IMR-90 (cell line): Measurements from ENCODE around the gene TEX36. TPM values are rescaled to one million over a fixed set of nuclear protein-coding genes. Genes with fewer than 3 reads are reported as not detected.

ENCODE experiments used
- ATAC-seq: fragments of 200-7000 bp; cut with Tn5 transposase; 2 replicates; pipeline ENCODE4 v1.9.1; 2020; ENCODE audit warnings: low read depth, mild to moderate bottlenecking, moderate library complexity
- BruUV-seq: library from RNA; stranded (reverse); fragments of 400-500 nt; replicated peaks from 2 replicates; lab custom pipeline; 2021; lab: Mats Ljungman, UMichigan
- CTCF ChIA-PET: fragments of 300-600 bp; formaldehyde crosslinking; extraction: SDS; loops from one replicate; lab custom pipeline; 2021; ENCODE audit warnings: antibody characterized with exemption; lab: Yijun Ruan, JAX
- POLR2A ChIA-PET: fragments of 300-600 bp; sonication (Branson Sonifier 250); formaldehyde crosslinking; loops from one replicate; lab custom pipeline; 2022; ENCODE audit warnings: antibody characterized with exemption; ENCODE audit not compliant: unreplicated experiment; lab: Charles Lee
- DNase-seq: peaks from one replicate; pipeline ENCODE4 v3.0.0; 2013
- H2AFZ ChIP-seq: replicated peaks from 2 replicates; pipeline ENCODE3; 2013; ENCODE audit warnings: low read length, mild to moderate bottlenecking; ENCODE audit not compliant: poor library complexity
- H2AK5ac ChIP-seq: 2 replicates; pipeline ENCODE4 v1.6.1; 2013; ENCODE audit warnings: low read depth, low read length, inconsistent platforms
- H2AK9ac ChIP-seq: replicated peaks from 2 replicates; pipeline ENCODE3; 2013; ENCODE audit warnings: mild to moderate bottlenecking, low read depth, low read length, moderate library complexity; ENCODE audit not compliant: poor library complexity
- H2BK120ac ChIP-seq: 2 replicates; pipeline ENCODE4 v1.6.1; 2013; ENCODE audit warnings: low read depth, low read length, inconsistent platforms
- H2BK15ac ChIP-seq: 3 replicates; pipeline ENCODE4 v1.6.1; 2013; ENCODE audit warnings: low read depth, low read length, inconsistent platforms
- H2BK20ac ChIP-seq: 2 replicates; pipeline ENCODE4 v1.6.1; 2013; ENCODE audit warnings: low read depth, mild to moderate bottlenecking, inconsistent platforms, low read length, moderate library complexity
- H2BK5ac ChIP-seq: 2 replicates; pipeline ENCODE4 v1.6.1; 2013; ENCODE audit warnings: mild to moderate bottlenecking, low read depth, low read length, inconsistent platforms; ENCODE audit not compliant: poor library complexity, severe bottlenecking
- H3K14ac ChIP-seq: replicated peaks from 2 replicates; pipeline ENCODE4 v1.6.1; 2013; ENCODE audit warnings: low read depth, low read length, inconsistent platforms
- H3K18ac ChIP-seq: 2 replicates; pipeline ENCODE4 v1.6.1; 2013; ENCODE audit warnings: low read depth, low read length, control low read depth
- H3K23ac ChIP-seq: 2 replicates; pipeline ENCODE4 v1.6.1; 2013; ENCODE audit warnings: low read depth, low read length, inconsistent platforms
- H3K27ac ChIP-seq: 2 replicates; pipeline ENCODE4 v1.5.1; 2013; ENCODE audit warnings: mild to moderate bottlenecking, control low read depth, low read length; ENCODE audit not compliant: insufficient read depth
- H3K27me3 ChIP-seq: 2 replicates; pipeline ENCODE4 v1.6.1; 2013; ENCODE audit warnings: low read length; ENCODE audit not compliant: control insufficient read depth, insufficient read depth
- H3K36me3 ChIP-seq: 2 replicates; pipeline ENCODE4 v1.6.1; 2013; ENCODE audit warnings: low read length, mixed read lengths; ENCODE audit not compliant: control insufficient read depth, insufficient read depth
- H3K4ac ChIP-seq: 2 replicates; pipeline ENCODE4 v1.6.1; 2013; ENCODE audit warnings: low read depth, low read length, inconsistent platforms
- H3K4me1 ChIP-seq: 2 replicates; pipeline ENCODE4 v1.6.1; 2013; ENCODE audit warnings: low read length, mixed read lengths; ENCODE audit not compliant: control insufficient read depth, insufficient read depth
- H3K4me2 ChIP-seq: 2 replicates; pipeline ENCODE4 v1.6.1; 2013; ENCODE audit warnings: low read depth, mild to moderate bottlenecking, control low read depth, low read length, moderate library complexity
- H3K4me3 ChIP-seq: 2 replicates; pipeline ENCODE4 v1.5.1; 2013; ENCODE audit warnings: low read depth, mild to moderate bottlenecking, control low read depth, low read length, moderate library complexity; ENCODE audit not compliant: insufficient read depth
- H3K56ac ChIP-seq: 2 replicates; pipeline ENCODE4 v1.6.1; 2013; ENCODE audit warnings: low read length, inconsistent platforms; ENCODE audit not compliant: insufficient read depth; ENCODE audit errors: extremely low read depth
- H3K79me1 ChIP-seq, 2 experiments: 2 replicates each; pipeline ENCODE4 v1.6.1; 2013; ENCODE audit warnings: low read length in 2 of 2, inconsistent platforms in 1 of 2, low read depth in 1 of 2
- H3K9ac ChIP-seq: 2 replicates; pipeline ENCODE4 v1.6.1; 2013; ENCODE audit warnings: low read depth, low read length, control low read depth
- H3K9me1 ChIP-seq: 2 replicates; pipeline ENCODE4 v1.6.1; 2013; ENCODE audit warnings: low read length, inconsistent platforms; ENCODE audit not compliant: insufficient read depth
- H3K9me3 ChIP-seq: 2 replicates; pipeline ENCODE4 v1.6.1; 2013; ENCODE audit warnings: low read length; ENCODE audit not compliant: control insufficient read depth, insufficient read depth
- H4K20me1 ChIP-seq: 2 replicates; pipeline ENCODE4 v1.6.1; 2013; ENCODE audit warnings: low read length, inconsistent platforms; ENCODE audit not compliant: insufficient read depth
- H4K5ac ChIP-seq: 2 replicates; pipeline ENCODE4 v1.6.1; 2013; ENCODE audit warnings: mild to moderate bottlenecking, low read depth, low read length, control low read depth
- H4K8ac ChIP-seq, 2 experiments: 2 replicates each; pipeline ENCODE4 v1.6.1; 2013; ENCODE audit warnings: low read depth in 2 of 2, low read length in 2 of 2, control low read depth in 1 of 2, inconsistent platforms in 1 of 2
- H4K91ac ChIP-seq: 2 replicates; pipeline ENCODE4 v1.6.1; 2013; ENCODE audit warnings: low read depth, low read length, inconsistent platforms; ENCODE audit not compliant: insufficient read depth
- CHD1 ChIP-seq: IDR thresholded peaks from 2 replicates; pipeline ENCODE4 v1.6.1; 2012; ENCODE audit warnings: low read depth, low read length, improper control_type of control experiment
- CTCF ChIP-seq: conservative IDR thresholded peaks from 2 replicates; pipeline ENCODE4 v1.5.1; 2012; ENCODE audit warnings: mild to moderate bottlenecking, low read depth, low read length, improper control_type of control experiment
- MAFK ChIP-seq: IDR thresholded peaks from 2 replicates; pipeline ENCODE4 v1.6.1; 2012; ENCODE audit warnings: low read depth, low read length, improper control_type of control experiment
- MAZ ChIP-seq: IDR thresholded peaks from 2 replicates; pipeline ENCODE4 v1.6.1; 2012; ENCODE audit warnings: low read depth, mild to moderate bottlenecking, low read length, improper control_type of control experiment, moderate library complexity, borderline replicate concordance
- NFE2L2 ChIP-seq: fragments of 150-350 bp; IDR thresholded peaks from 2 replicates; pipeline ENCODE4 v1.6.1; 2016; ENCODE audit warnings: low read depth, mild to moderate bottlenecking, low read length
- POLR2A ChIP-seq: IDR thresholded peaks from 2 replicates; pipeline ENCODE4 v1.6.1; 2012; ENCODE audit warnings: mild to moderate bottlenecking, low read depth, low read length
- RCOR1 ChIP-seq: IDR thresholded peaks from 2 replicates; pipeline ENCODE4 v1.6.1; 2012; ENCODE audit warnings: mild to moderate bottlenecking, low read length, improper control_type of control experiment; ENCODE audit not compliant: insufficient replicate concordance
- RFX5 ChIP-seq: IDR thresholded peaks from 2 replicates; pipeline ENCODE4 v1.8.0; 2012; ENCODE audit warnings: low read depth, mild to moderate bottlenecking, low read length, moderate library complexity
- SMC3 ChIP-seq: fragments of 150-350 bp; IDR thresholded peaks from 2 replicates; pipeline ENCODE4 v1.6.1; 2016; ENCODE audit warnings: low read depth, mild to moderate bottlenecking, antibody characterized with exemption, low read length, moderate library complexity
- WGBS, 2 experiments: methylation state at CpG; one replicate each; pipeline versions ENCODE4 v1.1.5 to v1.1.7; 2013; ENCODE audit warnings: missing lambda C conversion rate in 2 of 2; ENCODE audit not compliant: insufficient read length in 1 of 2; ENCODE audit errors: extremely low coverage in 2 of 2; 5-methylcytosine and 5-hydroxymethylcytosine counted together
- dilution Hi-C: fragments of 300-500 bp; cut with HindIII; formaldehyde crosslinking; loops from one replicate; pipeline ENCODE4 v1.14.3; 2018; ENCODE audit warnings: low sequenced_read_pairs; ENCODE audit not compliant: unreplicated experiment
- in situ Hi-C: fragments of 300-500 bp; cut with MboI; formaldehyde crosslinking; loops from 3 replicates; pipeline ENCODE4 v1.14.3; 2019; ENCODE audit warnings: low sequenced_read_pairs, inconsistent platforms, mixed read lengths
- intact Hi-C: fragments of 100-400 bp; cut with micrococcal nuclease; formaldehyde crosslinking; loops from 2 replicates; pipeline ENCODE4 v1.10.0; 2022
- polyA plus RNA-seq, 3 experiments: library from polyadenylated mRNA; depleted of rRNA; stranded (reverse); fragments of >200 nt; gene quantifications; 2 replicates each; pipeline ENCODE4 v1.2.3, GENCODE V29; 2012; ENCODE audit warnings: low replicate concordance in 1 of 3
- total RNA-seq: library from RNA; depleted of rRNA; stranded (reverse); fragments of >200 nt; gene quantifications from 2 replicates; pipeline ENCODE4 v1.2.3, GENCODE V29; 2012

The TEX36 gene
- total and polyA plus RNA-seq, 2 of the 4 experiments (the other 2 are of a cell fraction): not detected

DNA sequence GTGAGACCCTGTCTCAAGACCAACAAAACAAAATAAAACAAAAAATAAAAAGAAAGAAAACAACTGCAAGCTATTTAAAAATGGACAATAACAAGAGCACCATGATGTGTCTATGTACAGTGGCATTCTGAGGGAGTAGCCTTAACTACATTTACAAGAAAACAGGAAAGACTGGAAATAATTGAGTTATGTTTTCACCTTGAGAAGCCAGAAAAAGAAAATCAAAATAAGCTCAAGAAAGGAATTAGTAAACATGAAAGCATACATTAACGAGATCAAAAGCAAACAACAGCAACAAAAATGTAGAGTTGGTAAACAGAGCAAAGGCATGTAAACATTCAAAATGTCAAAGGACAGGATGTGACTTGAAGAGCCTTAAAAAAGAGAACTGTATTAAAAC, 36.7 kb downstream of the TEX36 start:
- H3K27me3 ChIP-seq: no peaks in the 10 kb centered on the region
- H2BK15ac ChIP-seq: no peak overlapping the region
- no peak overlapping the region for H3K4me2 ChIP-seq
- WGBS, 2 experiments: no CpG with 5 or more reads among the region's 1 CpG
- in situ Hi-C loops (no loop called here), intact Hi-C loops (no loop called here), dilution Hi-C loops (no loop called here)
- no peak for ATAC-seq
- no peak overlapping the region for H3K56ac ChIP-seq
- H4K5ac ChIP-seq: no peak overlapping the region
- H3K4me3 ChIP-seq: no peak overlapping the region
- no peak overlapping the region for H3K18ac ChIP-seq
- no peak for DNase-seq
- H2AFZ ChIP-seq: no peak overlapping the region
- H3K79me1 ChIP-seq: no peaks in the 10 kb centered on the region
- no peak overlapping the region for H4K8ac ChIP-seq
- H3K36me3 ChIP-seq: no peaks in the 10 kb centered on the region
- no peaks in the 10 kb centered on the region for H3K4me1 ChIP-seq
- H2BK5ac ChIP-seq: no peak overlapping the region
- H2BK120ac ChIP-seq: no peak overlapping the region
- no peak overlapping the region for H3K14ac ChIP-seq
- H2AK5ac ChIP-seq: no peak overlapping the region
- H3K9me1 ChIP-seq: no peaks in the 10 kb centered on the region
- no peaks in the 10 kb centered on the region for H3K9me3 ChIP-seq
- no peak overlapping the region for H4K91ac ChIP-seq
- H2AK9ac ChIP-seq: no peak overlapping the region
- no peak overlapping the region for H3K23ac ChIP-seq
- no TSS peak for BruUV-seq
- TF ChIP-seq MAFK: no peak
- TF ChIP-seq RFX5: no peak
- TF ChIP-seq CHD1: no peak
- TF ChIP-seq POLR2A: no peak
- TF ChIP-seq RCOR1: no peak
- no peak for TF ChIP-seq CTCF
- TF ChIP-seq SMC3: no peak
- no peak for TF ChIP-seq MAZ
- no peak for TF ChIP-seq NFE2L2
- CTCF ChIA-PET: no interaction called here
- no peak overlapping the region for H3K27ac ChIP-seq
- H3K9ac ChIP-seq: no peak overlapping the region
- H2BK20ac ChIP-seq: no peak overlapping the region
- no peaks in the 10 kb centered on the region for H4K20me1 ChIP-seq
- POLR2A ChIA-PET: interaction anchor here (0.6 kb wide), 1 partner anchor 1872 kb away, joined by 6 read pairs; no protein-coding TSS in a partner anchor
- H3K4ac ChIP-seq: no peak overlapping the region
